ENCODE results near the gene C14orf132.

C14orf132 gene

DNA sequence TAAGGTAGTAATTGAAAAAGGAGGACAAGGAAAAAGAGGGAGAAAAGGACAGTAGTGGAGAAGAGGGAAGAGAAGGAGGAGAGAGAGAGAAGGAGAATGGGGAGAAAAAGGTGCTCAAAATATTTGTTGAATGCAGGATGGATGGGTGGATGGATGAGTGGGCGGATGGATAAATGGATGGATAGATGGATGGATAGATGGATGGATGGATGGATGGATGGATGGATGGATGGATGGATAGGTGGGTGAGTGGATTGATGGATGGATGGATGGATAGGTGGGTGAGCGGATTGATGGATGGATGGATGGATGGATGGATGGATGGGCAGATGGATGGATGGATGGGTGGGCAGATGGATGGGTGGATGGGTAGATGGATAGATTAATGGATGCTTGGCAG lies 21.3 kb upstream of the C14orf132 start:
- peaks cover 11% of the 10 kb centered on the region for H3K4me1 Mint-ChIP-seq
- no peaks in the 10 kb centered on the region for H3K36me3 Mint-ChIP-seq (ENCODE audit: low read depth)
- H3K4me3 Mint-ChIP-seq = no peak overlapping the region
- TF ChIP-seq, protein P1, sequence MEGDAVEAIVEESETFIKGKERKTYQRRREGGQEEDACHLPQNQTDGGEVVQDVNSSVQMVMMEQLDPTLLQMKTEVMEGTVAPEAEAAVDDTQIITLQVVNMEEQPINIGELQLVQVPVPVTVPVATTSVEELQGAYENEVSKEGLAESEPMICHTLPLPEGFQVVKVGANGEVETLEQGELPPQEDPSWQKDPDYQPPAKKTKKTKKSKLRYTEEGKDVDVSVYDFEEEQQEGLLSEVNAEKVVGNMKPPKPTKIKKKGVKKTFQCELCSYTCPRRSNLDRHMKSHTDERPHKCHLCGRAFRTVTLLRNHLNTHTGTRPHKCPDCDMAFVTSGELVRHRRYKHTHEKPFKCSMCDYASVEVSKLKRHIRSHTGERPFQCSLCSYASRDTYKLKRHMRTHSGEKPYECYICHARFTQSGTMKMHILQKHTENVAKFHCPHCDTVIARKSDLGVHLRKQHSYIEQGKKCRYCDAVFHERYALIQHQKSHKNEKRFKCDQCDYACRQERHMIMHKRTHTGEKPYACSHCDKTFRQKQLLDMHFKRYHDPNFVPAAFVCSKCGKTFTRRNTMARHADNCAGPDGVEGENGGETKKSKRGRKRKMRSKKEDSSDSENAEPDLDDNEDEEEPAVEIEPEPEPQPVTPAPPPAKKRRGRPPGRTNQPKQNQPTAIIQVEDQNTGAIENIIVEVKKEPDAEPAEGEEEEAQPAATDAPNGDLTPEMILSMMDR (IDR thresholded peaks at IDR 0.05; ENCODE audit: unreplicated experiment in 3 of 3) = no peak
- H3K9me3 Mint-ChIP-seq = peaks cover 8% of the 10 kb centered on the region
- peaks cover 24% of the 10 kb centered on the region for H3K27me3 Mint-ChIP-seq (ENCODE audit: low read depth)
- peak overlapping the region in 1 of 3 experiments; percentile 60 for H3K27ac Mint-ChIP-seq

DNA sequence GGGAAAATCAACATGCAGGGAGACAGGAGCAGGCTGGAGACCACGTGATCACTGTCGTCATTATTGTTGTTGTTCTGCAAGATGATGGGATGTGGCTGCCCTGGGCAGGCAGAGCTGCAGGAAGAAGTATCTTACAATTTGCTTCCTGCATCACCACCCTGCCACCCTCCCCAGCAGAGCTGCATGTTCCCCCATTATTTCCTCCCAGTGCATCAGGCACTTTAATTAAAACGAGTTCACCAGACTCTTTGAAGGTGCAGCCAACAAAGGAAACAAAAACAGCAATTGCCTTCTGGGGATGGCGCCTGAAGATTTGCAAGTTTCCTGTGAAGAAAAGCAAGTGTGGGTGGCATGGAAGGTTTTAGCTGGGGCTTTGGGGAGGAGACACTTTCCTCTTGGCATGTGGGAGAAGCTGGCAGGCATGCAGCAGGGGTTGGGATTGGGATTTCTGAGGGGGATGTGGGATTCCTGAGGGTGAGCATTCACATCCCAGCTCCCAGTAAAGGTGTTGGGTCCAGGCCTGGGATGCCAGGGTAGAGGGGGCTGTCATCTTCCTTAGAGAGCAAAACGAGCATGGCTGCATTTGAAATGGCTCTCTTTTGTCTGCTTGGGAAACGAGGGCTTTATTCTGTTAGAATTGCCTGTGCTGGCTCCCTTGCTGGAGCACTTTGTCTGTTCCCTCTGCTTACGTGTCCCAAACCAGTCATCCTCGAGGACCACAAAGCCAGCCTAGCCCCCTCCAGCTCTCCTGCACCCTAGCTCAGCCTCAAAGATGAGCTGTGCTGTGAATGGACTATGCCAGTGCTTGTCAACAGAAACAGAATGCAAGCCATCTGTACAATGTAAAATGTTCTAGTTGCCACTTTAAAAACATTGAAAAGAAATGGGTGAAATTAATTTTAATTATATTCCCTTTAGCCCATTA lies 11.5 kb upstream of the C14orf132 start:
- H3K27ac Mint-ChIP-seq = no peak overlapping the region
- H3K4me3 Mint-ChIP-seq = no peak overlapping the region

DNA sequence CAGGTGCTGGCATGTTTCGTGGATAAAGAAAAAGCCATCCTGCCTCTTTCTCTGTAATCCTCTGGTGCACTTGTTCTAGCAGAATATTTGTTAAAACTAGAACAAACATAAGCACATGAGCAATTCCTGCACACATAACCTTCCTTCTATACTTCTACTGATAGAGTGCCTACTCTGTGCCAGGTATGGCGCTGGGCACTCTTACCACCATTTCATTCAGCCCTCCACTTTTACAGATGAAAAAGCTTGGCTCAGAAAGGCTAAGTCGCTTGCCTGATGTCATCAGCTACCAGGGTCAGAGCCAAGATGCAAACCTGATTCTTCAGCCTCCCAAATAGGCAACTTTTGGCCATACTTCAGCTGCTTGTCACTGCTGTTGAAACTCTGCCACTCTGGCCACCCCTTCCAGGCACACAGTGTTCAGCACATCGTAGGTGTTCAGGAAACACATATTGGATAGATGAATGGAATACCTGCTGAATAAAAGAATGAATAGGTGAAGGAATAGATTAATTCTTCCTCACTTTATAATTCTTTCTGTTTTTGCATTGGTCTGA lies 10.0 kb upstream of the C14orf132 start:
- no peak overlapping the region for H3K27ac Mint-ChIP-seq
- no peaks in the 10 kb centered on the region for H3K36me3 Mint-ChIP-seq (ENCODE audit: low read depth)
- peaks cover 56% of the 10 kb centered on the region for H3K27me3 Mint-ChIP-seq (ENCODE audit: low read depth)

More for the DNA sequence above, 11.5 kb upstream of the C14orf132 start:
- TF ChIP-seq, protein P1 (IDR thresholded peaks at IDR 0.05; ENCODE audit: unreplicated experiment in 3 of 3) = no peak
- Mint-ChIP-seq H3K4me1 (no peaks in the 10 kb centered on the region), H3K36me3 (ENCODE audit: low read depth) (no peaks in the 10 kb centered on the region), H3K27me3 (ENCODE audit: low read depth) (peaks cover 58% of the 10 kb centered on the region), H3K9me3 (no peaks in the 10 kb centered on the region)

DNA sequence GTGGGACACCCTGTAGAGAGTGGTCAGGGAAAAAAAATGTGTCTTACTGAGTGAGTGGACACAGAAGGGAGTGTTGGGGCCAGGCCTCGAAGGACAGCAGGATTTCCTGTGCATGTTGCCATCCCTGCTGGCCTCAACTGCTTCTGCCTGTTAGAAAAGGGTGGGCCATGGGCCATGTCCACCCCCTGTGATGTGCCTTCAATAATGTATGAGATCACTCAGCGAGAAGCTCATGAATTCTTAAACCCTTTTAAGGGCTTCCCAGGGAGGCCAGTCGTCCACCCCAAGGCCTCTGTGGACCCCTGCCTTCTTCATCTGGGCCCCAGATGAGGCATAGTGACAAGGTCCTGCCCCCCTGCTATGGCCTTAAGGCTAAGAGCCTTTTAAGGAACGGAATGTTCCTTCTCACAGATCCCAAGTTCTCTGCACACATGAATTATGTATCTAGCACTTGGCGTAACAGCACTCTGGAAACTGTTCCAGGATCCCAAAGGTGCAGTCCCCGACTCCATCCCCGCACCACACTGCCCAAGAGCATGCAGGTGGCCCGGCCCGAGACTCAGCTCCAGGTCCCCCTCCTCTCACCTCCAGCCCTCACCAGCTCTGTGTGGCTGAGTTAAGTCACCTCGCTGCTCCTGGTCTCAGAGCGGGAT lies 8.9 kb upstream of the C14orf132 start:
- no peak overlapping the region for H3K4me3 Mint-ChIP-seq
- H3K27ac Mint-ChIP-seq = no peak overlapping the region
- peaks cover 49% of the 10 kb centered on the region for H3K27me3 Mint-ChIP-seq (ENCODE audit: low read depth)
- TF ChIP-seq, protein P1 (IDR thresholded peaks at IDR 0.05; ENCODE audit: unreplicated experiment in 3 of 3) = no peak
- H3K36me3 Mint-ChIP-seq (ENCODE audit: low read depth) = no peaks in the 10 kb centered on the region
- H3K9me3 Mint-ChIP-seq = no peaks in the 10 kb centered on the region
- H3K4me1 Mint-ChIP-seq = no peaks in the 10 kb centered on the region

More for the DNA sequence above, 10.0 kb upstream of the C14orf132 start:
- H3K4me1 Mint-ChIP-seq = no peaks in the 10 kb centered on the region
- TF ChIP-seq, protein P1 (IDR thresholded peaks at IDR 0.05; ENCODE audit: unreplicated experiment in 3 of 3) = no peak
- H3K4me3 Mint-ChIP-seq = no peak overlapping the region
- H3K9me3 Mint-ChIP-seq = no peaks in the 10 kb centered on the region

DNA sequence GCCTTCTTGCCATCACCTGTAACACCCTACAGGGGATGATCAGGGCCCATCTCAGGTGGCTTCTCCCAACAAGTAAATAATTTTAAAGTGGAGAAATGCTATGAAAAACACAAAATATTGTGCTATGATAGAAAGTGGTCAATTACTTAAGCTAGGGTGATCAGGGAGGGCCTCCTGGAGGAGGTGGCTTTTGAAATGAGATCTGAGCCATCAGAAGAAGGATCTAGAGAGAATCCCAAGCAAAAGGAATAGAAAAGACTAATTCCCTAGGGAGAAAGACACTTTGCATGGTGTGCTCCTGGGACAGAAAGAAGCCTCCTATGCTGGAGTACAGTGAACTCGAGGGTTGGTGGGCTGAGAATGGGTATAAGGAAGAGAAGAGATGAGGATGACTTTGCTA lies 7.5 kb upstream of the C14orf132 start:
- Mint-ChIP-seq H3K4me3 (no peak overlapping the region), H3K27me3 (ENCODE audit: low read depth) (peaks cover 46% of the 10 kb centered on the region), H3K9me3 (no peaks in the 10 kb centered on the region), H3K4me1 (no peaks in the 10 kb centered on the region), H3K36me3 (ENCODE audit: low read depth) (no peaks in the 10 kb centered on the region), H3K27ac (no peak overlapping the region)
- TF ChIP-seq, protein P1 (IDR thresholded peaks at IDR 0.05; ENCODE audit: unreplicated experiment in 3 of 3) = no peak

Measured in nephron (organoid).